Esophagus muscularis mucosa (tissue), 4 donors: ENCODE measurements around the gene DAB1. TPM values are rescaled to one million over a fixed set of nuclear protein-coding genes. Genes with fewer than 3 reads are reported as not detected.

Experiments used
- DNase-seq: peaks from one replicate; pipeline ENCODE4 v3.0.0-alpha.2; 2017; ENCODE audit errors: extremely low spot score
- H3K27ac ChIP-seq, 4 donors: fragments of 200-600 bp; sonication (generic); replicated peaks in 1 of 4; 1 replicate in 3 of 4; 2 replicates in 1 of 4; pipeline ENCODE4 v1.5.1; 2016 to 2019; ENCODE audit warnings: mild to moderate bottlenecking in 1 of 4
- H3K27me3 ChIP-seq, 4 donors: fragments of 200-600 bp; sonication (generic); one replicate each; pipeline versions ENCODE4 v1.5.1 to v1.6.0; 2016 to 2019
- H3K36me3 ChIP-seq, 4 donors: fragments of 200-600 bp; sonication (generic); one replicate each; pipeline ENCODE4 v1.5.1; 2016 to 2019
- H3K4me1 ChIP-seq, 4 donors: fragments of 200-600 bp; sonication (generic); one replicate each; pipeline ENCODE4 v1.5.1; 2016 to 2019
- H3K4me3 ChIP-seq, 4 donors: fragments of 200-600 bp; sonication (generic); 1 replicate in 2 of 4; 2 replicates in 2 of 4; pipeline ENCODE4 v1.5.1; 2016 to 2019; ENCODE audit warnings: mild to moderate bottlenecking in 4 of 4, moderate library complexity in 1 of 4
- H3K9me3 ChIP-seq, 4 donors: fragments of 200-600 bp; sonication (generic); 1 replicate in 3 of 4; 2 replicates in 1 of 4; pipeline ENCODE4 v1.5.1; 2016 to 2019
- EP300 ChIP-seq: sonication (generic); formaldehyde crosslinking; IDR thresholded peaks from one replicate; pipeline ENCODE4 v1.6.1; 2017; ENCODE audit warnings: antibody characterized with exemption
- POLR2A ChIP-seq: fragments of 450-650 bp; IDR thresholded peaks from one replicate; pipeline ENCODE4 v1.6.1; 2017; ENCODE audit warnings: antibody characterized with exemption, moderate library complexity, mild to moderate bottlenecking, low read depth
- POLR2AphosphoS5 ChIP-seq, 2 donors: sonication (generic); formaldehyde crosslinking; IDR thresholded peaks; one replicate each; pipeline ENCODE4 v1.6.1; 2017; ENCODE audit warnings: antibody characterized with exemption in 2 of 2
- WGBS: methylation state at CpG from one replicate; pipeline ENCODE4 v1.1.5; 2018; 5-methylcytosine and 5-hydroxymethylcytosine counted together
- intact Hi-C: fragments of 100-400 bp; cut with DNase I; formaldehyde crosslinking; loops from one replicate; pipeline ENCODE4 v1.15.1; 2023
- total RNA-seq, 4 donors: library from RNA; depleted of rRNA; stranded (reverse); fragments of >200 nt; gene quantifications; one replicate each; pipeline versions ENCODE4 v1.1.0 to v1.2.1, GENCODE V29; 2016
- TF ChIP-seq, protein P1 (sequence below), 3 experiments: fragments of 200-600 bp in 2 of 3; fragments of 450-650 bp in 1 of 3; sonication (generic) in 2 of 3; IDR thresholded peaks; one replicate each; pipeline ENCODE4 v1.5.1; 2017 to 2019; ENCODE audit warnings: antibody characterized with exemption in 3 of 3, mild to moderate bottlenecking in 2 of 3, moderate library complexity in 1 of 3

DAB1 gene
- total RNA-seq, 4 donors from 2014 or later, result 0.26 to 1.3 (median 0.37) TPM

DNA sequence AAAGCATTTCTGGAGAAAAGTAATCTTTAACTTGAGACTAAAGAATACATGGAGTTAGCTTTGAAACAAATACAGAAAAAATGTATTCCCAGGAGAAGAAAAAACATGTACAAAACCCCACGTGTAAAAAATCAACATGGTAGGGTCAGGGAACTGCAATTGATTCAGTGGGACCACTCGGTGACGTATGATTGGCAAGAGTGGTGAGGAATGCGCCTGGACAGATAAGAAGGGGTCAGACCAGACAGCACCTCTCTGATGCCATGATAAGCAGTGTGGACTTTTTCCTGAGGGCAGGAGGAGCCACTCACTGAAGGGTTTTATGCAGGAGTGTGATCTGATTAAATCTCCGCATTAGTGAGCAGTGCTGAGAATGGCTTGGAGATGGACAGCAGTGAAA, 142.5 kb downstream of the DAB1 start:
- Histone ChIP-seq H3K27ac (no peak overlapping the region), H3K27me3 (peaks cover 0 to 4% (median 0%) of the 10 kb centered on the region in 4 donors), H3K9me3 (no peaks in the 10 kb centered on the region), H3K4me3 (no peak overlapping the region), H3K36me3 (no peaks in the 10 kb centered on the region), H3K4me1 (no peaks in the 10 kb centered on the region)
- 63% methylated on average over 5 of the region's 5 CpGs for WGBS
- DNase-seq, result peak; percentile 68
- no peak for TF ChIP-seq POLR2AphosphoS5 (IDR thresholded peaks at IDR 0.05)
- TF ChIP-seq, protein P1, sequence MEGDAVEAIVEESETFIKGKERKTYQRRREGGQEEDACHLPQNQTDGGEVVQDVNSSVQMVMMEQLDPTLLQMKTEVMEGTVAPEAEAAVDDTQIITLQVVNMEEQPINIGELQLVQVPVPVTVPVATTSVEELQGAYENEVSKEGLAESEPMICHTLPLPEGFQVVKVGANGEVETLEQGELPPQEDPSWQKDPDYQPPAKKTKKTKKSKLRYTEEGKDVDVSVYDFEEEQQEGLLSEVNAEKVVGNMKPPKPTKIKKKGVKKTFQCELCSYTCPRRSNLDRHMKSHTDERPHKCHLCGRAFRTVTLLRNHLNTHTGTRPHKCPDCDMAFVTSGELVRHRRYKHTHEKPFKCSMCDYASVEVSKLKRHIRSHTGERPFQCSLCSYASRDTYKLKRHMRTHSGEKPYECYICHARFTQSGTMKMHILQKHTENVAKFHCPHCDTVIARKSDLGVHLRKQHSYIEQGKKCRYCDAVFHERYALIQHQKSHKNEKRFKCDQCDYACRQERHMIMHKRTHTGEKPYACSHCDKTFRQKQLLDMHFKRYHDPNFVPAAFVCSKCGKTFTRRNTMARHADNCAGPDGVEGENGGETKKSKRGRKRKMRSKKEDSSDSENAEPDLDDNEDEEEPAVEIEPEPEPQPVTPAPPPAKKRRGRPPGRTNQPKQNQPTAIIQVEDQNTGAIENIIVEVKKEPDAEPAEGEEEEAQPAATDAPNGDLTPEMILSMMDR (IDR thresholded peaks at IDR 0.05), result no peak
- no peak for TF ChIP-seq POLR2A
- no peak for TF ChIP-seq EP300
- intact Hi-C loops, result no loop called here

DNA sequence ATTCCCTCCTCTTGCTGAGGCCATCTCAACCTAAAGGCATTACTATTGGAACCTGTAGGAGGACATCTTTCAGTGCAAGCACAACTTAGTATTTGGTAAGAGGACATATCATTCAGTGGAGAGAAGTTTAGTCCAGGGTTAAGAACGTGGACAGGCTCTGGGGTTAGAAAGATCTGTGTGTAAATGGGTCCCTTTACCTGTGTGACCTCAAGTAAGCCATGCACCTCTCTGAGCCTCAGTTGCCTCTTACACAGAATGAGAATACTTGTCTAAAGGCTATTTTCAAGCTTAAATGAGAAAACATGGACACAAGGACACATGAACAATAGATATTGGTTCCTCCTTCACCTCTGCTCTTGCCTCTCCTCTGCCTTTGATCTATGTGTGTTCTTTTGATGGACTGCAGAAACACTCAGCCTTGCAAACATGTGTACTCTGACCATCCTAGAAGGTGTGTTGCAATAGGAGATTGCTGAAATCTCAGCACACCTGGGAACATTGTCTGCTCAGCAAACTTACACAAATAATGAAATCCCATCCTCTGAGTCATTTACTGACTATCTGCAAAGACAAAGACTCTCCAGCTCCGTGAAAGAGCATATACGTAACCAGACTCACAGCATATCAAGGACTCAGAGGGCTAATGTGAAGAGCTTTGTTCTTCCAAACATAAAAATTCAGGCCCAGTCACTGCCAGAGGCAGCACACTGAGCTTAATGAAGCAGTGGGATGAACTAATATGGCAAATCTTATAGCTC, 143.8 kb downstream of the DAB1 start:
- no peak overlapping the region for H3K4me3 ChIP-seq
- no peaks in the 10 kb centered on the region for H3K4me1 ChIP-seq
- H3K36me3 ChIP-seq, result no peaks in the 10 kb centered on the region
- no peak overlapping the region for H3K27ac ChIP-seq
- intact Hi-C loops, result no loop called here
- H3K9me3 ChIP-seq, result no peaks in the 10 kb centered on the region
- no peak for DNase-seq
- no peak for TF ChIP-seq POLR2AphosphoS5 (IDR thresholded peaks at IDR 0.05)
- TF ChIP-seq EP300, result no peak
- TF ChIP-seq, protein P1 (IDR thresholded peaks at IDR 0.05), result no peak
- no peak for TF ChIP-seq POLR2A
- H3K27me3 ChIP-seq, result no peaks in the 10 kb centered on the region
- WGBS, result 78% methylated on average over 3 of the region's 3 CpGs

DNA sequence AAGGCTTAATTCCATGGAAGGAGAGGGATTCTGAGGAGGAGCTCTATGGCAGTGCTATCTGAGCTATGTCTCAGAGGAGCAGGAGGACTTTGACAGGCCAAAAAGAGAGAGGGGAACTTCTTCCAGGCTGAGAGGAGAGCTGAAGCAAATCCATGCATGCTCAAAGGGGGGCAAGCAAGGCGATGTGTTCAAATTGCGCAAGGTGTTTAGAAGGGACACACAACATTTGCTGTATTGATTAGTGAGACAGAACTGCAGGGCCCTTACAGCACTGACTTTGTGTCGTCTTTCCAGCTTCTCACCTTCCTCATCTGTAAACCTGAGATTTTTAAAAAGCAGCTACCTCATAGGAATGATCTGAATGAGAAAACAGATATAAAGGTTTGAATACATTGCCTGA, 145.3 kb downstream of the DAB1 start:
- Histone ChIP-seq H3K27ac (no peak overlapping the region), H3K9me3 (no peaks in the 10 kb centered on the region), H3K36me3 (no peaks in the 10 kb centered on the region), H3K4me3 (no peak overlapping the region), H3K27me3 (no peaks in the 10 kb centered on the region), H3K4me1 (no peaks in the 10 kb centered on the region)
- 89% methylated on average over 3 of the region's 3 CpGs for WGBS
- DNase-seq, result peak; percentile 47
- TF ChIP-seq EP300 (no peak), POLR2AphosphoS5 (IDR thresholded peaks at IDR 0.05) (no peak), POLR2A (no peak)
- TF ChIP-seq, protein P1 (IDR thresholded peaks at IDR 0.05), result no peak
- intact Hi-C loops, result no loop called here

DNA sequence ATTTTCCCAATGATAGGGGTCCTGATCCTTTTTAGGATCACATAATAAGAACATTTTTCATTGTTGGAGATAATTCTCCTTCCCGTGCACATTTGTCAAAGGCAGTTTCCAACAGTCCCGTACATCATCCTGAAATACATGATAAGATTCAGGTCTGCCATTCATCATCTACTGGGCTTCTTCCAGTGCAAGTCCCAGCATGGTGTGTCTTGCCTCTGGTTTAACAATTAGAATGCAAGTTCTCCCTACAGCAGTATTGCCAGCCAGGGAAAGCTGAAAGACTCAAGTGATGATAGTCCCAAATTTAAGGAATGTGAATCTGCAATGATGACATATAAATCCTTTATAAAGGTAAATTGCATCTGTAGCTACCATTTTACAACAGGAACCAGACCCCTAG, 146.2 kb downstream of the DAB1 start:
- Histone ChIP-seq H3K36me3 (no peaks in the 10 kb centered on the region), H3K9me3 (no peaks in the 10 kb centered on the region), H3K4me3 (no peak overlapping the region), H3K27ac (no peak overlapping the region), H3K4me1 (no peaks in the 10 kb centered on the region), H3K27me3 (no peaks in the 10 kb centered on the region)
- WGBS, result 87% methylated on average over 2 of the region's 2 CpGs
- intact Hi-C loops, result no loop called here
- DNase-seq, result peak; percentile 37
- TF ChIP-seq EP300 (no peak), POLR2A (no peak), POLR2AphosphoS5 (IDR thresholded peaks at IDR 0.05) (no peak)
- TF ChIP-seq, protein P1 (IDR thresholded peaks at IDR 0.05), result no peak

DNA sequence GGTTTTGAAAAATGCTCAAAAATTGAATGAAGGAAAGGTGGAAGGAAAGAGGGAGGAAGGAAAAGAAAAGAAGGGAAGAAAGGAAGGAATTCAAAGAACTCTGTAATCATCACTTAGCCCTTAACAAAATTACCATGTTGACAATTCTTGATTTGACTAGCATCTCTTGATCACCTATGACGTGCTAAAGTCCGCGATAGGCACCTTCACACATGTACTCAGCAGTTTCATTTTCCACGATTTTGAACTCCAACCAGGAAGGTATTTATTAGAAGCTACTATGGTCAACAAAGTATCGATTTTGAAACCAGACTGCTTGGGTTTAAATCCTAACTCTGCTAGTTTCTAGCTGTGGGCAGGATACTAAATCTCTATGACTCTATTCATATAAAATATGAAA, 146.9 kb downstream of the DAB1 start:
- H3K27me3 ChIP-seq, result no peaks in the 10 kb centered on the region
- no peak for DNase-seq
- H3K4me3 ChIP-seq, result no peak overlapping the region
- intact Hi-C loops, result no loop called here
- no peak for TF ChIP-seq POLR2AphosphoS5 (IDR thresholded peaks at IDR 0.05)
- TF ChIP-seq EP300, result no peak
- TF ChIP-seq, protein P1 (IDR thresholded peaks at IDR 0.05), result no peak
- no peak for TF ChIP-seq POLR2A
- no peaks in the 10 kb centered on the region for H3K9me3 ChIP-seq
- WGBS, result 92% methylated on average over 5 of the region's 5 CpGs
- H3K4me1 ChIP-seq, result no peaks in the 10 kb centered on the region
- no peaks in the 10 kb centered on the region for H3K36me3 ChIP-seq
- H3K27ac ChIP-seq, result no peak overlapping the region
